Trophoblast cell (in vitro differentiated cells and primary cell): ENCODE data around the gene SUSD3.

Source experiments
- DNase-seq, 2 donors: peaks; one replicate each; pipeline ENCODE4 v3.0.0-alpha.2; 2016
- H2AFZ ChIP-seq: 2 replicates; pipeline ENCODE4 v1.6.1; 2013; ENCODE audit warnings: low read length, moderate library complexity, mild to moderate bottlenecking; ENCODE audit not compliant: insufficient read depth, poor library complexity
- H2AK5ac ChIP-seq: 2 replicates; pipeline ENCODE4 v1.6.1; 2013; ENCODE audit warnings: mild to moderate bottlenecking, low read length
- H2BK120ac ChIP-seq: 2 replicates; pipeline ENCODE4 v1.6.1; 2013; ENCODE audit warnings: low read length, mild to moderate bottlenecking, moderate library complexity; ENCODE audit not compliant: insufficient read depth, poor library complexity
- H2BK12ac ChIP-seq: 2 replicates; pipeline ENCODE4 v1.6.1; 2013; ENCODE audit warnings: mild to moderate bottlenecking, low read length, moderate library complexity
- H2BK5ac ChIP-seq: 2 replicates; pipeline ENCODE4 v1.6.1; 2013; ENCODE audit warnings: low read length, low read depth, moderate library complexity, mild to moderate bottlenecking; ENCODE audit not compliant: poor library complexity
- H3K14ac ChIP-seq: 2 replicates; pipeline ENCODE4 v1.6.1; 2013; ENCODE audit warnings: mild to moderate bottlenecking, low read length
- H3K18ac ChIP-seq: 2 replicates; pipeline ENCODE4 v1.6.1; 2013; ENCODE audit warnings: mild to moderate bottlenecking, low read length
- H3K23ac ChIP-seq: 2 replicates; pipeline ENCODE4 v1.6.1; 2013; ENCODE audit warnings: low read length
- H3K27ac ChIP-seq: 2 replicates; pipeline ENCODE4 v1.5.1; 2013; ENCODE audit warnings: low read depth, mild to moderate bottlenecking, inconsistent platforms, low read length, moderate library complexity
- H3K27me3 ChIP-seq: 2 replicates; pipeline ENCODE4 v1.6.1; 2013; ENCODE audit warnings: inconsistent platforms, mild to moderate bottlenecking, low read length, moderate library complexity; ENCODE audit not compliant: insufficient read depth
- H3K36me3 ChIP-seq, 2 experiments: 1 replicate in 1 of 2; 2 replicates in 1 of 2; pipeline ENCODE4 v1.6.1; 2013; ENCODE audit warnings: low read length in 2 of 2, mild to moderate bottlenecking in 2 of 2, moderate library complexity in 1 of 2; ENCODE audit not compliant: insufficient read depth in 2 of 2, control insufficient read depth in 1 of 2
- H3K4ac ChIP-seq: 2 replicates; pipeline ENCODE4 v1.6.1; 2013; ENCODE audit warnings: low read depth, mild to moderate bottlenecking, low read length, moderate library complexity
- H3K4me1 ChIP-seq, 2 experiments: 1 replicate in 1 of 2; 2 replicates in 1 of 2; pipeline ENCODE4 v1.6.1; 2013; ENCODE audit warnings: low read length in 2 of 2, mild to moderate bottlenecking in 2 of 2, moderate library complexity in 1 of 2; ENCODE audit not compliant: insufficient read depth in 2 of 2, control insufficient read depth in 1 of 2
- H3K4me2 ChIP-seq: 2 replicates; pipeline ENCODE4 v1.6.1; 2013; ENCODE audit warnings: inconsistent platforms, mild to moderate bottlenecking, low read length, moderate library complexity
- H3K4me3 ChIP-seq: 2 replicates; pipeline ENCODE4 v1.5.1; 2013; ENCODE audit warnings: mild to moderate bottlenecking, low read depth, low read length, inconsistent platforms
- H3K79me1 ChIP-seq: one replicate; pipeline ENCODE4 v1.6.1; 2013; ENCODE audit warnings: low read length
- H3K79me2 ChIP-seq: 2 replicates; pipeline ENCODE4 v1.6.1; 2013; ENCODE audit warnings: low read length, mild to moderate bottlenecking; ENCODE audit not compliant: control insufficient read depth, insufficient read depth, poor library complexity
- H3K9ac ChIP-seq: 2 replicates; pipeline ENCODE4 v1.6.1; 2013; ENCODE audit warnings: mild to moderate bottlenecking, low read length
- H3K9me3 ChIP-seq: 2 replicates; pipeline ENCODE4 v1.6.1; 2013; ENCODE audit warnings: low read depth, mild to moderate bottlenecking, control low read depth, inconsistent platforms, low read length; ENCODE audit not compliant: insufficient read depth
- H4K12ac ChIP-seq: 2 replicates; pipeline ENCODE4 v1.6.1; 2013; ENCODE audit warnings: low read depth, mild to moderate bottlenecking, low read length, moderate library complexity
- H4K8ac ChIP-seq: 2 replicates; pipeline ENCODE4 v1.6.1; 2013; ENCODE audit warnings: low read depth, mild to moderate bottlenecking, low read length, moderate library complexity
- H4K91ac ChIP-seq: one replicate; pipeline ENCODE4 v1.6.1; 2013; ENCODE audit warnings: low read depth, mild to moderate bottlenecking, low read length, moderate library complexity
- WGBS: extraction: QIAGEN DNeasy Blood & Tissue Kit; methylation state at CpG from one replicate; pipeline ENCODE4 v1.1.7; 2013; ENCODE audit warnings: missing lambda C conversion rate; ENCODE audit not compliant: insufficient read length, insufficient coverage; ENCODE audit errors: extremely low coverage; 5-methylcytosine and 5-hydroxymethylcytosine counted together

The SUSD3 gene

GRCh38 chr9:93025736-93026135 is 32.8 kb upstream of the SUSD3 start:
- Histone ChIP-seq H3K14ac (no peak overlapping the region), H3K27me3 (no peaks in the 10 kb centered on the region), H3K79me1 (no peaks in the 10 kb centered on the region), H2AFZ (no peak overlapping the region), H4K91ac (no peak overlapping the region), H3K9ac (no peak overlapping the region), H4K8ac (no peak overlapping the region), H3K18ac (no peak overlapping the region), H3K27ac (no peak overlapping the region), H3K23ac (no peak overlapping the region), H3K4me3 (no peak overlapping the region), H2BK5ac (no peak overlapping the region), H2BK120ac (no peak overlapping the region), H4K12ac (no peak overlapping the region), H2BK12ac (no peak overlapping the region), H3K4me2 (no peak overlapping the region), H3K4me1 (no peaks in the 10 kb centered on the region), H3K9me3 (no peaks in the 10 kb centered on the region), H2AK5ac (no peak overlapping the region), H3K36me3 (no peaks in the 10 kb centered on the region), H3K4ac (no peak overlapping the region), H3K79me2 (no peaks in the 10 kb centered on the region)
- no CpG with 5 or more reads among the region's 8 CpGs for WGBS
- no peak for DNase-seq

GRCh38 chr9:93026640-93027039 is 31.9 kb upstream of the SUSD3 start:
- H2BK5ac ChIP-seq: no peak overlapping the region
- H3K27ac ChIP-seq: no peak overlapping the region
- no peak overlapping the region for H2AK5ac ChIP-seq
- H3K9ac ChIP-seq: no peak overlapping the region
- no peaks in the 10 kb centered on the region for H3K4me1 ChIP-seq
- no peak overlapping the region for H4K12ac ChIP-seq
- no CpG with 5 or more reads among the region's 7 CpGs for WGBS
- no peaks in the 10 kb centered on the region for H3K9me3 ChIP-seq
- H3K4ac ChIP-seq: no peak overlapping the region
- H2AFZ ChIP-seq: no peak overlapping the region
- H3K79me2 ChIP-seq: no peaks in the 10 kb centered on the region
- H3K18ac ChIP-seq: no peak overlapping the region
- H4K8ac ChIP-seq: no peak overlapping the region
- DNase-seq: no peak
- H3K36me3 ChIP-seq: no peaks in the 10 kb centered on the region
- no peak overlapping the region for H2BK120ac ChIP-seq
- H3K27me3 ChIP-seq: no peaks in the 10 kb centered on the region
- H4K91ac ChIP-seq: no peak overlapping the region
- H3K14ac ChIP-seq: no peak overlapping the region
- H2BK12ac ChIP-seq: no peak overlapping the region
- no peak overlapping the region for H3K23ac ChIP-seq
- no peak overlapping the region for H3K4me3 ChIP-seq
- no peak overlapping the region for H3K4me2 ChIP-seq
- H3K79me1 ChIP-seq: no peaks in the 10 kb centered on the region

GRCh38 chr9:93027750-93028149 is 30.8 kb upstream of the SUSD3 start:
- Histone ChIP-seq H3K27ac (no peak overlapping the region), H2BK120ac (no peak overlapping the region), H3K14ac (no peak overlapping the region), H3K9ac (no peak overlapping the region), H3K27me3 (no peaks in the 10 kb centered on the region), H3K4me1 (no peaks in the 10 kb centered on the region), H3K18ac (no peak overlapping the region), H3K4me3 (no peak overlapping the region), H3K9me3 (peaks cover 1% of the 10 kb centered on the region), H2AK5ac (no peak overlapping the region), H3K36me3 (no peaks in the 10 kb centered on the region), H2BK5ac (no peak overlapping the region), H3K79me2 (no peaks in the 10 kb centered on the region), H3K79me1 (no peaks in the 10 kb centered on the region), H4K91ac (no peak overlapping the region), H4K8ac (no peak overlapping the region), H2BK12ac (no peak overlapping the region), H2AFZ (no peak overlapping the region), H3K4me2 (no peak overlapping the region), H3K23ac (no peak overlapping the region), H4K12ac (no peak overlapping the region), H3K4ac (no peak overlapping the region)
- WGBS: no CpG with 5 or more reads among the region's 10 CpGs
- DNase-seq: no peak

- H3K27ac ChIP-seq: no peak overlapping the region
- H3K27me3 ChIP-seq: no peaks in the 10 kb centered on the region
- DNase-seq: no peak
- no peak overlapping the region for H3K4me2 ChIP-seq
- no peak overlapping the region for H2BK120ac ChIP-seq
- no peaks in the 10 kb centered on the region for H3K79me2 ChIP-seq
- H3K9me3 ChIP-seq: peaks cover 1% of the 10 kb centered on the region
- no peak overlapping the region for H3K23ac ChIP-seq
- H3K14ac ChIP-seq: no peak overlapping the region
- H4K8ac ChIP-seq: no peak overlapping the region
- no peaks in the 10 kb centered on the region for H3K4me1 ChIP-seq
- no peaks in the 10 kb centered on the region for H3K36me3 ChIP-seq
- H3K4ac ChIP-seq: no peak overlapping the region
- H2BK12ac ChIP-seq: no peak overlapping the region
- H3K4me3 ChIP-seq: no peak overlapping the region
- H2BK5ac ChIP-seq: no peak overlapping the region
- WGBS: no CpG with 5 or more reads among the region's 6 CpGs
- no peak overlapping the region for H3K18ac ChIP-seq
- H4K91ac ChIP-seq: no peak overlapping the region
- H2AK5ac ChIP-seq: no peak overlapping the region
- H2AFZ ChIP-seq: no peak overlapping the region
- H3K9ac ChIP-seq: no peak overlapping the region
- H4K12ac ChIP-seq: no peak overlapping the region
- no peaks in the 10 kb centered on the region for H3K79me1 ChIP-seq
These were observed 30.0 kb upstream of the SUSD3 start for GRCh38 chr9:93028448-93029006.
